Aorta (tissue), 5 donors: ENCODE results near the gene ISM2. TPM values are rescaled to one million over a fixed set of nuclear protein-coding genes. Genes with fewer than 3 reads are reported as not detected.

Experiments used
- ATAC-seq: fragments of 200-7000 bp; cut with Tn5 transposase; one replicate; pipeline ENCODE4 v1.9.1; 2022; ENCODE audit warnings: moderate library complexity; ENCODE audit not compliant: low FRiP score
- DNase-seq, 2 donors: peaks; one replicate each; pipeline ENCODE4 v3.0.0-alpha.2; 2020
- H3K27ac ChIP-seq, 2 donors: one replicate each; pipeline ENCODE4 v1.5.1; 2013; ENCODE audit warnings: low read length in 2 of 2, mild to moderate bottlenecking in 2 of 2, moderate library complexity in 2 of 2, control low read depth in 1 of 2, inconsistent platforms in 1 of 2, low read depth in 1 of 2
- H3K27me3 ChIP-seq, 2 donors: one replicate each; pipeline ENCODE4 v1.6.1; 2013; ENCODE audit warnings: control low read depth in 1 of 2, low read length in 1 of 2, mild to moderate bottlenecking in 1 of 2, moderate library complexity in 1 of 2; ENCODE audit not compliant: insufficient read depth in 2 of 2, control insufficient read depth in 1 of 2
- H3K36me3 ChIP-seq, 2 donors: one replicate each; pipeline ENCODE4 v1.6.1; 2013; ENCODE audit warnings: control low read depth in 1 of 2, low read length in 1 of 2, mild to moderate bottlenecking in 1 of 2; ENCODE audit not compliant: insufficient read depth in 2 of 2, control insufficient read depth in 1 of 2
- H3K4me1 ChIP-seq, 2 donors: one replicate each; pipeline ENCODE4 v1.6.1; 2013; ENCODE audit warnings: low read length in 2 of 2, control low read depth in 1 of 2, mild to moderate bottlenecking in 1 of 2, moderate library complexity in 1 of 2; ENCODE audit not compliant: insufficient read depth in 2 of 2, control insufficient read depth in 1 of 2
- H3K4me3 ChIP-seq, 2 donors: one replicate each; pipeline ENCODE4 v1.5.1; 2013; ENCODE audit warnings: low read length in 2 of 2, control low read depth in 1 of 2, mild to moderate bottlenecking in 1 of 2
- H3K9me3 ChIP-seq: one replicate; pipeline ENCODE4 v1.6.1; 2013; ENCODE audit warnings: mild to moderate bottlenecking, low read length; ENCODE audit not compliant: control insufficient read depth
- WGBS, 2 donors: extraction: QIAGEN DNeasy Blood & Tissue Kit; methylation state at CpG; one replicate each; pipeline ENCODE4 v1.1.7; 2013; 5-methylcytosine and 5-hydroxymethylcytosine counted together
- intact Hi-C, 2 donors: fragments of 100-400 bp; cut with DNase I; formaldehyde crosslinking; loops; one replicate each; pipeline versions ENCODE4 v1.14.2 to v1.15.0; 2022
- polyA plus RNA-seq, 2 donors: library from polyadenylated mRNA; stranded (reverse); fragments of 200-250 nt; gene quantifications; one replicate each; pipeline ENCODE4 v1.2.3, GENCODE V29; 2013
- total RNA-seq, 2 donors: library from RNA; stranded (reverse); fragmentation: NEBNext Ultra II Directional; extraction: Animal tissue kit (Norgen Biotek cat#: 25700); gene quantifications; one replicate each; pipeline ENCODE4 v1.2.1, GENCODE V29; 2021
- donor health status: healthy with polysubstance abuse.
- donor health status: Bipolar disorder and iron deficiency.
- donor health status: DM: no; HTN: no; CAD: no.
- donor health status: DM: no; HTN: no; CAD: no.
- donor health status: DM: yes; HTN: yes; CAD: no.

The ISM2 gene
- total and polyA plus RNA-seq, 4 donors, result 0.39 TPM; not detected in 3

- 4 to 5% methylated on average over 47 to 53 of the region's 53 CpGs for WGBS, 2 donors
- no peak for DNase-seq
- no peaks in the 10 kb centered on the region for H3K9me3 ChIP-seq
- no peaks in the 10 kb centered on the region for H3K27me3 ChIP-seq
- no peaks in the 10 kb centered on the region for H3K4me1 ChIP-seq
- no peak overlapping the region for H3K27ac ChIP-seq
- peak; percentile 22 for ATAC-seq
- intact Hi-C loops, result no loop called here
- H3K4me3 ChIP-seq, result peak overlapping the region; percentile 30 to 44
- H3K36me3 ChIP-seq, result no peaks in the 10 kb centered on the region
These were observed 440 bp upstream of the ISM2 start for GRCh38 chr14:77498984-77499527.

GRCh38 chr14:77495334-77495733 lies 3.3 kb downstream of the ISM2 start:
- WGBS, 2 donors, result 79 to 80% methylated on average over 7 of the region's 7 CpGs
- no peaks in the 10 kb centered on the region for H3K4me1 ChIP-seq
- H3K27me3 ChIP-seq, result no peaks in the 10 kb centered on the region
- H3K9me3 ChIP-seq, result no peaks in the 10 kb centered on the region
- ATAC-seq (no peak), DNase-seq (no peak)
- no peak overlapping the region for H3K27ac ChIP-seq
- no peak overlapping the region for H3K4me3 ChIP-seq
- no peaks in the 10 kb centered on the region for H3K36me3 ChIP-seq
- intact Hi-C loops, result no loop called here

GRCh38 chr14:77491056-77491455 lies 7.6 kb downstream of the ISM2 start:
- no peaks in the 10 kb centered on the region for H3K9me3 ChIP-seq
- ATAC-seq (no peak), DNase-seq (no peak)
- WGBS, 2 donors, result 87 to 91% methylated on average over 5 of the region's 5 CpGs
- H3K4me3 ChIP-seq, result no peak overlapping the region
- no peak overlapping the region for H3K27ac ChIP-seq
- H3K4me1 ChIP-seq, result no peaks in the 10 kb centered on the region
- no peaks in the 10 kb centered on the region for H3K36me3 ChIP-seq
- intact Hi-C loops, result no loop called here
- no peaks in the 10 kb centered on the region for H3K27me3 ChIP-seq

GRCh38 chr14:77490347-77490986 lies 8.1 kb downstream of the ISM2 start:
- intact Hi-C loops, result no loop called here
- Histone ChIP-seq H3K4me1 (no peaks in the 10 kb centered on the region), H3K9me3 (no peaks in the 10 kb centered on the region), H3K27ac (no peak overlapping the region), H3K4me3 (no peak overlapping the region), H3K36me3 (no peaks in the 10 kb centered on the region), H3K27me3 (no peaks in the 10 kb centered on the region)
- ATAC-seq, result no peak
- DNase-seq, result no peak
- 88 to 90% methylated on average over 8 of the region's 8 CpGs for WGBS, 2 donors

- H3K4me1 ChIP-seq, result no peaks in the 10 kb centered on the region
- H3K4me3 ChIP-seq, result no peak overlapping the region
- 86% methylated on average over 6 of the region's 6 CpGs for WGBS, 2 donors
- intact Hi-C loops, result no loop called here
- no peaks in the 10 kb centered on the region for H3K27me3 ChIP-seq
- no peaks in the 10 kb centered on the region for H3K9me3 ChIP-seq
- H3K36me3 ChIP-seq, result no peaks in the 10 kb centered on the region
- no peak for ATAC-seq
- DNase-seq, result no peak
- H3K27ac ChIP-seq, result no peak overlapping the region
These were observed 9.6 kb downstream of the ISM2 start for GRCh38 chr14:77489041-77489440.

- Histone ChIP-seq H3K27ac (no peak overlapping the region), H3K4me1 (no peaks in the 10 kb centered on the region), H3K27me3 (no peaks in the 10 kb centered on the region), H3K9me3 (no peaks in the 10 kb centered on the region), H3K36me3 (no peaks in the 10 kb centered on the region), H3K4me3 (no peak overlapping the region)
- DNase-seq (no peak), ATAC-seq (no peak)
- WGBS, 2 donors, result 80 to 84% methylated on average over 7 of the region's 7 CpGs
- intact Hi-C loops, result no loop called here
These were observed 10.1 kb downstream of the ISM2 start for GRCh38 chr14:77488558-77488957.

GRCh38 chr14:77485901-77486678 lies 12.5 kb downstream of the ISM2 start:
- Histone ChIP-seq H3K27me3 (no peaks in the 10 kb centered on the region), H3K36me3 (no peaks in the 10 kb centered on the region), H3K4me1 (no peaks in the 10 kb centered on the region), H3K27ac (no peak overlapping the region), H3K9me3 (no peaks in the 10 kb centered on the region), H3K4me3 (no peak overlapping the region)
- intact Hi-C loops, result no loop called here
- no peak for DNase-seq
- 90 to 92% methylated on average over 7 of the region's 7 CpGs for WGBS, 2 donors
- no peak for ATAC-seq

- intact Hi-C loops, result no loop called here
- DNase-seq (no peak), ATAC-seq (no peak)
- H3K4me1 ChIP-seq, result no peaks in the 10 kb centered on the region
- 72 to 83% methylated on average over 3 of the region's 3 CpGs for WGBS, 2 donors
- H3K27ac ChIP-seq, result no peak overlapping the region
- no peaks in the 10 kb centered on the region for H3K27me3 ChIP-seq
- no peaks in the 10 kb centered on the region for H3K9me3 ChIP-seq
- H3K36me3 ChIP-seq, result no peaks in the 10 kb centered on the region
- no peak overlapping the region for H3K4me3 ChIP-seq
These were observed 13.4 kb downstream of the ISM2 start for GRCh38 chr14:77485256-77485655.

GRCh38 chr14:77482422-77482821 lies 16.2 kb downstream of the ISM2 start:
- no peaks in the 10 kb centered on the region for H3K4me1 ChIP-seq
- H3K9me3 ChIP-seq, result no peaks in the 10 kb centered on the region
- H3K36me3 ChIP-seq, result no peaks in the 10 kb centered on the region
- 84 to 85% methylated on average over 8 of the region's 8 CpGs for WGBS, 2 donors
- DNase-seq (no peak), ATAC-seq (no peak)
- H3K27me3 ChIP-seq, result no peaks in the 10 kb centered on the region
- no peak overlapping the region for H3K27ac ChIP-seq
- intact Hi-C loops, result no loop called here
- H3K4me3 ChIP-seq, result no peak overlapping the region
